Measurements from ENCODE around the gene FCHO1. TPM values are rescaled to one million over a fixed set of nuclear protein-coding genes. Genes with fewer than 3 reads are reported as not detected.
A peak's percentile ranks its signal among the peaks of the same experiment; 100 is the strongest.

The FCHO1 gene
- total RNA-seq, 4 donors from 2014 or later: under 0.01 to 3.8 (median 1.4) TPM; not detected in 1

DNA sequence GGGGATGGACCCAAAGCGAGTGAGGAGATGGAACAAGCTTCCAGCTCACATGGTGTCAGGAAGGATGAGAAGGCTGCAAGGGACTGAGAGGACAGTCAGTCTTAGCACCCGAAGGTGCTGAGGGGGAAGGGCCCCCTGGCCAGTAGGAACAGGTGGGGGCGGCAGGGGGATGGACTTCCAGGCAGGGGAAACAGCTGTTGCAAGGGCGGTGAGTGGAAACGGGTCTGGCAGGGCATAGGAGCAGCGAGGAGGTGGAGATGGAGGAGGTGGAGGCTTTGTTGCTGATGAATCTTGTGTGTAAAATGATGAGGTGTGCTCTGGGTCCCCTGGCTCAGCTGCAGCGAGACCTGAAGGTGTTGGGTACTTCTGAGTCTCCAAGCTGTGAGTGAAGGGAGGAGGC lies 30.8 kb upstream of the FCHO1 start:
- Histone ChIP-seq H3K27ac (no peak overlapping the region), H3K4me1 (peaks cover 0 to 28% of the 10 kb centered on the region in 2 donors)
- no peak for DNase-seq

DNA sequence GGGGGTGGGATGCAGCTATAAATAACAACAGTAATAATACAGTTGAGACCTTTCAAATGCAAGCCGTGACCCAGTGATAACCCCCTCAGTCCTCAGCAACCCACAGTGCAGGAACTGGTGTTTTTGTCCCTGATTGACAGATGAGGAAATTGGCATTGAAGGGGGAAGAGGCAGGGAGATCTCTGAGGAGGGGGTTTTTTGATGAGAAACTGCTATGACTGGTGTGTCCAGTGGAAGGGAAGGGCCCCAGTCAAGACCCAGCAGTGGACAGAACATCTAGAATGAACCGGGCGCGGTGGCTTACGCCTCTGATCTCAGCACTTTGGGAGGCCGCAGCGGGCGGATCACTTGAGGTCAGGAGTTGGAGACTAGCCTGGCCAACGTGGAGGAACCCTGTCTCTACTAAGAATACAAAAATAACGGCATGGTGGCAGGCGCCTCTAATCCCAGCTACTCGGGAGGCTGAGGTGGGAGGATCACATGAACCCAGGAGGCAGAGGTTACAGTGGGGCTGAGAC lies 30.1 kb upstream of the FCHO1 start:
- H3K4me1 ChIP-seq: peaks cover 0 to 28% of the 10 kb centered on the region in 2 donors
- no peak for DNase-seq
- H3K9me3 ChIP-seq: no peaks in the 10 kb centered on the region
- intact Hi-C loops (cut with DNase I; ENCODE audit: low total_unique reads): no loop called here
- TF ChIP-seq POLR2A (IDR thresholded peaks at IDR 0.05): no peak
- TF ChIP-seq, protein P1, sequence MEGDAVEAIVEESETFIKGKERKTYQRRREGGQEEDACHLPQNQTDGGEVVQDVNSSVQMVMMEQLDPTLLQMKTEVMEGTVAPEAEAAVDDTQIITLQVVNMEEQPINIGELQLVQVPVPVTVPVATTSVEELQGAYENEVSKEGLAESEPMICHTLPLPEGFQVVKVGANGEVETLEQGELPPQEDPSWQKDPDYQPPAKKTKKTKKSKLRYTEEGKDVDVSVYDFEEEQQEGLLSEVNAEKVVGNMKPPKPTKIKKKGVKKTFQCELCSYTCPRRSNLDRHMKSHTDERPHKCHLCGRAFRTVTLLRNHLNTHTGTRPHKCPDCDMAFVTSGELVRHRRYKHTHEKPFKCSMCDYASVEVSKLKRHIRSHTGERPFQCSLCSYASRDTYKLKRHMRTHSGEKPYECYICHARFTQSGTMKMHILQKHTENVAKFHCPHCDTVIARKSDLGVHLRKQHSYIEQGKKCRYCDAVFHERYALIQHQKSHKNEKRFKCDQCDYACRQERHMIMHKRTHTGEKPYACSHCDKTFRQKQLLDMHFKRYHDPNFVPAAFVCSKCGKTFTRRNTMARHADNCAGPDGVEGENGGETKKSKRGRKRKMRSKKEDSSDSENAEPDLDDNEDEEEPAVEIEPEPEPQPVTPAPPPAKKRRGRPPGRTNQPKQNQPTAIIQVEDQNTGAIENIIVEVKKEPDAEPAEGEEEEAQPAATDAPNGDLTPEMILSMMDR (IDR thresholded peaks at IDR 0.05): no peak
- H3K36me3 ChIP-seq: no peaks in the 10 kb centered on the region
- H3K27ac ChIP-seq: no peak overlapping the region
- no peak overlapping the region for H3K4me3 ChIP-seq
- no peaks in the 10 kb centered on the region for H3K27me3 ChIP-seq

More for the DNA sequence above, 30.8 kb upstream of the FCHO1 start:
- H3K27me3 ChIP-seq: no peaks in the 10 kb centered on the region
- H3K36me3 ChIP-seq: no peaks in the 10 kb centered on the region
- H3K9me3 ChIP-seq: no peaks in the 10 kb centered on the region
- H3K4me3 ChIP-seq: peak overlapping the region; percentile 80 to 85
- intact Hi-C loops (cut with DNase I; ENCODE audit: low total_unique reads): no loop called here
- no peak for TF ChIP-seq POLR2A (IDR thresholded peaks at IDR 0.05)
- TF ChIP-seq, protein P1 (IDR thresholded peaks at IDR 0.05): no peak

DNA sequence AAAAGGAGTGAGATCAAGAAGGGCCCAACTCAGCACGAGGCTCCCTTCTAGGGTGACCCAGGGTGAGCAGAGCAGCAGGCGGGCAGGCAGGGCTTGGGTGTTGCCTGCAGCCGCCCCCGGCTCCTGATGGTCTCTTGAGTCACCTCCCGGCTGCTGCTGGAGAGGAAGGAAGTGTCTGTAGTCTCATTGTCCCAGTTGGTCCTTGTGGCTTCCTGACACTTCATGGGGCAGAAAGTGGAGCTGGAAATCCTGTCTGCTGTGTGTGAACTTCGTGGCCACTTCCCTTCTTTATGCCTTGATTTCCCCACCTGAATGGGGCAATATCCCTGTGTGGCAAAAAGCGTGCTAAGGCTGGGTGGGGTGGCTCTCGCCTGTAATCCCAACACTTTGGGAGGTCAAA lies 29.5 kb upstream of the FCHO1 start:
- Histone ChIP-seq H3K27me3 (no peaks in the 10 kb centered on the region), H3K36me3 (no peaks in the 10 kb centered on the region), H3K4me3 (no peak overlapping the region), H3K4me1 (peaks cover 0 to 28% of the 10 kb centered on the region in 2 donors), H3K9me3 (no peaks in the 10 kb centered on the region), H3K27ac (no peak overlapping the region)
- intact Hi-C loops (cut with DNase I; ENCODE audit: low total_unique reads): no loop called here
- TF ChIP-seq POLR2A (IDR thresholded peaks at IDR 0.05): no peak
- TF ChIP-seq, protein P1 (IDR thresholded peaks at IDR 0.05): no peak
- peak in 1 of 2 donors; percentile 35 for DNase-seq

DNA sequence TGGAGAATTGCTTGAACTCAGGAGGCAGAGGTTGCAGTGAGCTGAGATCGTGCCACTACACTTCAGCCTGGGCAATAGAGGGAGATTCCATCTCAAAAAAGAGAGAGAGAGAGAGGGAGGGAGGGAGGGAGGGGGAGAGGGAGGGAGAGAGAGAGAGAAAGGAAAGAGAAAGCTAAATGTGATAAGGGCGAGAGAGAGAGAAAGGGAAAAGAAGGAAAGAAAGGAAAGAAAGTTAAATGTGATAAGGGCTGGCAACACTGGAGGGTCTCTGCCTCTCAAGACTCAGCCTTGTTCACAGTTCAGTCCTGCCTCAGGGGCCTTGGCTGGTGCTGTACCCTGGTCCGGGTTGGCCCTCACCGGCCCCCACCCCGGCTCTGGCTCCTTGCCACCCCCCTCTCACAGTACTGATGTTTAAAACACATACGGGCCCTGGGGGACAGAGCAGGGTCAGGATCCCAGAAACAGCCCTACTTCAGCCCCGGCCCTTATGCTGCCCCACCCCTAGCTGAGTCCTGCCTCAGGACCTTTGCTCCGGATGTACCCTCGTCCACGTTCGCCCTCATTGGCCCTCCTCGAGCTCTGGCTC lies 28.5 kb upstream of the FCHO1 start:
- intact Hi-C loops (cut with DNase I; ENCODE audit: low total_unique reads): no loop called here
- Histone ChIP-seq H3K4me3 (no peak overlapping the region), H3K36me3 (no peaks in the 10 kb centered on the region), H3K27ac (no peak overlapping the region), H3K4me1 (peaks cover 0 to 24% of the 10 kb centered on the region in 2 donors), H3K27me3 (no peaks in the 10 kb centered on the region), H3K9me3 (no peaks in the 10 kb centered on the region)
- TF ChIP-seq, protein P1 (IDR thresholded peaks at IDR 0.05): no peak
- no peak for TF ChIP-seq POLR2A (IDR thresholded peaks at IDR 0.05)
- no peak for DNase-seq

DNA sequence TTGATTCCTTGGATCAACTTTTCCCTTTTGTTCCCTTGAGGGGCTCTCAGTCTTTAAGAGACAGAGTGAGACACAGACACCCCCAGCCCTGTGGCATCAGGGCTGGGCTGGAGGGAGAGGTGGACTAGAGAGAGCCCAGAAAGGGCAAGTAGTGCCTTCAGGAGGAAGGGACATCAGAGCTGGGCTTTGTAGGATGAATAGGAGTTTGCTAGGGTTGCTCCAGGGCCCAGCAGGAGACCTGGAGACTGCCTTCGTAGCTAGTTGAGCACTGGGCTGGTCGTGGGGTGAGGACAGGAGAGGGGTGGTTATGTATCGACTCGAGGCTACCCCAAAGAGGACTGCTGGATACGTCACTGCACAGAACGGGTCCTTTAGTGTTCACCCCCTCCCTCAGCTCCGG lies 26.6 kb upstream of the FCHO1 start:
- Histone ChIP-seq H3K36me3 (no peaks in the 10 kb centered on the region), H3K9me3 (no peaks in the 10 kb centered on the region), H3K4me3 (no peak overlapping the region), H3K4me1 (peaks cover 0 to 15% of the 10 kb centered on the region in 2 donors), H3K27me3 (no peaks in the 10 kb centered on the region), H3K27ac (no peak overlapping the region)
- no peak for DNase-seq
- intact Hi-C loops (cut with DNase I; ENCODE audit: low total_unique reads): no loop called here
- TF ChIP-seq, protein P1 (IDR thresholded peaks at IDR 0.05): no peak
- no peak for TF ChIP-seq POLR2A (IDR thresholded peaks at IDR 0.05)

Measured in uterus (tissue), 4 donors.